ENCODE measurements around the gene TRAPPC14.

TRAPPC14 gene

DNA sequence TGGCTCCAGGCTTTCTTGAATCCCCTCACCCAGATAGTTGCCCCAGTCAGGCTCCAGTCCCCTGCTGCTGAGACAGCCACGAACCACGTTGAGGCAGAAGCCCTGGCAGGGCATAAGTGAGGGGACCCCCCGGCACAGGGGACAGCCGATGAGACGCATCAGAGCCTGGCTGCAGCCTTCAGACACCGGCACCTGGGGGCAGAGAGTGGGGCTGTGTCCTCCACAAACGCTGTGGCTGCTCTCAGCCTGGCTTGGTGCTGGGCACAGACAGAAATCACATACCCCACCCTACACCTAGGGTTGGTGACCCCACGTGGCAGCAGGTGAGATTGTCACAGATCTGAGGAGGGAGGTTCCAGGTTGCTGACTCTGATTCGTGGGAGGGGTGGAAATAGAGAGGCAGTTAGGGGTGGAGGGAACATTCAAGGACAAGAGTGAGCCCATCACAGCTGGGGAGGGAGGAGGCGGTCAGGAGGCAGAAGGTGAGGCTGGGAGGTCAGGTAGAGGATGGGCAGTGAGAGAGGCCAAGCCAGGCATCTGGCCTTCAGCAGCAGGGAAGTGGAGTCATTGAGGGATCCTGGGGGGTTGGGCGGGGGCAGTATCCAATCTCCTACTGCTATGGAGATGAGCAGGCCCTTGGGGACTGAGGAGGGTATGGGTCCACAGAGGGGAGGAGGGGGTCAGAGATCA lies 15.4 kb upstream of the TRAPPC14 start:
- DNase-seq (ENCODE audit: low spot score): no peak

- DNase-seq (ENCODE audit: low spot score): no peak
These were observed 13.3 kb upstream of the TRAPPC14 start for GRCh38 chr7:100171840-100172239.

DNA sequence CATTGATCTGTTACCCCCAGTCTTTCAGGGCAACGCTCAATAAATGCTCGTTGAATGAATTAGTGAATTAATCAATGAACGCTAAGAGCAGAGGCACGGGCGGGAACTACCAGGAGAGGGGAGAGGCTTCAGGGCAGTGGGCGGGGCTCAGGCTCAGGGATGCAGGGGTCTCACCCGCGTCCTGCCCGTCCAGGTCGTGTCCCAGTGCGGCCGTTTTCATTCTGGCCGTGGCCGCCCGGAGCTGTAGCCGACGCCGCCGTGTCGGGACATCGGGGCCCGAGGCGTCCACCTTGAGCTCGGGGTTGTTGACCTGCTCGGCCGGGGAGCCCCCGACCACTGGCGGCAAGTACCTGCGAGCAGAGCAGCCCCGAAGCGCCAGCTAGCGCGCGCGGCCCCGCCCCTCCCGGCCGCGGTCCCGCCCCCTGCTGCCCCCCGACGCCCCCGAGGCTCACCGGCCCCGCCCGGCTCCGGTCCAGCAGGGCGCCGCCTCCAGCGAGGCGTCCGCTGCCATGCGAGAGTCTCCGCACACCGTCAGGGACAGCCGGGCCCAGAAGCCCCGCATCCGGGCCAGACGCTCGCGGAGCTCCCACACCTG lies 12.7 kb upstream of the TRAPPC14 start:
- DNase-seq (ENCODE audit: low spot score): no peak

GRCh38 chr7:100170101-100170897 lies 11.8 kb upstream of the TRAPPC14 start:
- DNase-seq (ENCODE audit: low spot score): no peak

DNA sequence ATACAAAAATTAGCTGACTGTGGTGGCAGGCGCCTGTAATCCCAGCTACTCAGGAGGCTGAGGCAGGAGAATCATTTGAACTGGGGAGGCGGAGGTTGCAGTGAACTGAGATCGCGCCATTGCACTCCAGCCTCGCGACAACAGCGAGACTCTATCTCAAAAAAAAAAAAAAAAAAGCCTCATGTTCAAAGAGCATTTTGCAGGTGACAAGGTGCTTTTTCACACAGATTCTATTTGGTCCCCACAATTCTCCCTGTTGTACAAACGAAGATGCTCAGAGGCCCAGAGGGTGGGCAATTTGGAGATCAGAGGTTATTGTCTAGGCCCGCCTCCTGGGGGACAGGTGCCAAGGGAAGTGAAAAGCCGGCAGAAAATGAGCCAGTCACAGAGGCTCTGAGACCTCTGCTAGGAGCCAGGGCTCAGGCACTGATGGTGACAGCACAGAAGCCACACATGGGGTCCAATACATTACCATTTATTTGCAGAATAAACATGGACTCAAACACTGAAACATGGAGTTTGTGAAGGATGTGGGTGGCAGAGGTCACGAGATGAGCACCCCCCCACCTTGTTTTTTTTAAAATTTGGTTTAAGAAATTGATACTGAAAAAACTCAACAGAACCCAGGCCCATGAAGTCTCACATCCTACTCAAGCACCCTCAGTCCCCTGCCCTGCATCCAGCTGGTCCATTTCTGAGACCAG lies 10.8 kb upstream of the TRAPPC14 start:
- no peak for DNase-seq (ENCODE audit: low spot score)

- no peak for DNase-seq (ENCODE audit: low spot score)
These were observed 9.4 kb upstream of the TRAPPC14 start for GRCh38 chr7:100167912-100168323.

- no peak for DNase-seq (ENCODE audit: low spot score)
These were observed 8.7 kb upstream of the TRAPPC14 start for GRCh38 chr7:100166970-100167911.

GRCh38 chr7:100166317-100166940 lies 7.9 kb upstream of the TRAPPC14 start:
- DNase-seq (ENCODE audit: low spot score): no peak

DNA sequence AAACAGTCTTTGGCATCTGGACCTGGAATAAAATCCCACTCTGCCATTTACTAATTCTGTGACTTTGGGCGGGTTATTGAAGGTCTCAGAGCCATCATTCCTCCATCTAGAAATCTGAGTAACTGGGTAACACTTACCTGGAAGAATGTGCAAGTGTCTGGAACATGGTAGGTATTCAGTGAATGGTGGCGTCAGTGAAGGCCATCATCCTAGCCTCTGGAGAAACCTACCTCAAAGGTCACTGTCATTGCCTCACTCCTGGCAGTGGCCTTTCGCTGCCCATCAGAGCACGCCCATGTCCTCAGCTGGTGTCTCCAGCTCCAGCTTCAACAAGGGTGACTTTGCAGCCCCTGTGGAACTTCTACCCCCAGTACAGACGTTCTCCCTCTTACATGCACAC lies 5.3 kb upstream of the TRAPPC14 start:
- DNase-seq (ENCODE audit: low spot score): no peak

GRCh38 chr7:100163006-100163531 lies 4.5 kb upstream of the TRAPPC14 start:
- DNase-seq (ENCODE audit: low spot score): peak; percentile 39

- no peak for DNase-seq (ENCODE audit: low spot score)
These were observed 1.5 kb upstream of the TRAPPC14 start for GRCh38 chr7:100160067-100160466.

DNA sequence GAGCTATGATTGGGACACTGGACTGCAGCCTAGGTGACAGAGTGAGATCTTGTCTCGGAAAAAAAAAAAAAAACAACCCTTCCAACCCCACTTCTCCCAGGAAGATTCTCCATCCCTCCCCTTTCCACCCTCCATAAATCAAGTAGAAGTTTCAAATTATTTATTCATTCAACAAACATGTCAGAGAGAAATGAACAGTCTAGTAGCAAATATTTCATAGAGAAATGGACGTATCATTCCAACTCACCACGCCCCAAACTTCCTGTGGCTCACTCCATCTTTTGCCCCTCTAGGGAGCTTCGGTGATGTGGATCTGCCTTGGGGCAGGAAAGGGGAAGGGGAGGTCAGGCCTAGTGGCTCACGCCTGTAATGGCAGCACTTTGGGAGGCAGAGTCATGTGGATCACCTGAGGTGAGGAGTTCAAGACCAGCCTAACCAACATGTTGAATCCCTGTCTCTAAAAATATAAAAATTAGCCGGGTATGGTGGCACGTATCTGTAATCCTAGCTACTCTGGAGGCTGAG lies 638 bp upstream of the TRAPPC14 start:
- DNase-seq (ENCODE audit: low spot score): no peak

DNA sequence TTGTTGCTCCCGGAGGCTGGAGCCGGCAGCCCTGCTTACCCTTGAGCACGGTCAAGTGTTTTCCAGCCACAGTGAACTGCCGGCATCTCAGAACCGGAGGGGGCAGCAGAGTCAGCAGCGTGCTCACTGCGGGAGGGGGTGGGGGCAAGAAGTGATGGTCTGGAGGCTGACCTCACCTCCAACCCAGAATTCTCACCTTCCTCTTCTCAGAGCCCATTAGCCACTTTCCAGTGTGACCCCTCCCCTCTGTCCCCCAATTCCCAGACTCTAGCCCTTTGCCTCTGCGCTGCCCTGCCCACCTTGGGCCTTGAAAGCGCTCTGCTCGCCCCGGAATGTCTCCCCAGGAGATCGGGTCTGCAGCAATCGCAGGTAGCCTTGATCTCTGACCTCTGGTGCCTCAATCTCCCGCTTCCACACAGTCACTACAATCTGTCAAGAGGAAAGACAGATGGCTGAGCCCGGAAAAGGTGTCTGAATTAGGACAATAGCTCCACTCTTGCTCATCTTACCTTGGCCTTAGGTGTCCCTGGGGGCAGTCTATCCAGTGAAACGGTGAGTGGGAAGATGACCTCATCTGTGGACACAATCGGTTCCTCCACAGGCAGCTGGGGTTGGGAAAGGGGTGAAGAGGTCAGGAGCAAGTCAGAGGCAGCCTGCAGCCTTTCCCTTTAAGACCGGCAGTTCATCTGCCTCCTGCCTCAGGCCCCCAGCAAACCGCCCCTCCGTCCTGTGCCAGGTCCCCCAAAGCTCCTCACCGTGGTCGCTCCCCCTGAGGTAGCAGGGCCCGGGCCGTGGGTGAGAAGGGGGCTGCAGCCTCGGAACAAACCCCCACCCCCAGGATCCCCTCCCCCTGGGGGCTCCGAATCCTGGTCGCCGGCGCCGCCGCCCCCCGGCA lies 942 bp downstream of the TRAPPC14 start:
- peak; percentile 94 for DNase-seq (ENCODE audit: low spot score)

DNA sequence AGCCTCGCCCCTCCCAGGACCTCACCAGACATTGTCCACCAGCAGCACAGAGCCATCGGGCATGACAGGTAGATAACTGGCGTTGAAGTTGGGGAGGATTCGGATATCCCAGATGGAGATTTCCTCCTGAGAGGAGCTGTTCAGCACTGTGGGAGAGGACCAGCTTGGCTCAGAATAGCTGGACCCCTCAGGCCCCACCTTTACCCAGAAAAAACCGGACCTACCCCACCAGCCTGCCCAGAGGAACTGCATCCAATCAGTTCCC lies 1.5 kb downstream of the TRAPPC14 start:
- DNase-seq (ENCODE audit: low spot score): no peak

DNA sequence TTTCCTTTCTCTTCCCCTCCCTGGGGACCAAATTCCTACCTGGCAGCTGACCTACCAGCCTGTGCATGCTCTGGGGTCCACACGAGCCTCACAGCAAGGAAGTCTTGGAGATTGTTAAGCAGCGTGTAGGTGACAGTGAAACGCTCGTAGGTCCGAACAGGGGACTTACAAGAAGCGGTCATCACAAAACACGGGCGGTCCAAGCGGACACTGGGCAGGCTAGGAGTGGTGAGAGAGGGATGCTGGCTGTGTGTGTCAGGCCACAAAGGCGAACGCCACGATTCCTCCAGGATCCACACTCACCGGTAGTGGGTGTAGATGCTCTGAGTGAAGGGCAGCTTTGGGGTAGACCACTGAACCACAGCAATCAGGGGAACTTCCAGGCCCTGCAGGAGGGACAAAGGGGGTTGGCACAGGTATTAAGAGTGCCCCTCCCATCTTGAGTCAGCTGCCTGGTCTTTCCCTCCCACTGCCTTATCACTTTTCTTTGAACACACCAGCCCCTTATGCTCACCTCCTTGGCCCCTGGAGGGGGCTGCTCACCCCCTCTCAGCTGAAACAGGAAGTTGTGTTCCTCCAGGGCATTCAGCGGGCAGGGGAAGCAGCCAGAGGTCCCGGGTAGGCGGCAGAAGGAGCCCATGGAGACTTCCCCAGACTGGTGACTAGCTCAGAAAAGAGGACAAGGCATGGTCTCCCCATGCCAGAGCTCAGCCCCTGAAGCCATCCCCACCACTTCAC lies 2.0 kb downstream of the TRAPPC14 start:
- DNase-seq (ENCODE audit: low spot score): no peak

DNA sequence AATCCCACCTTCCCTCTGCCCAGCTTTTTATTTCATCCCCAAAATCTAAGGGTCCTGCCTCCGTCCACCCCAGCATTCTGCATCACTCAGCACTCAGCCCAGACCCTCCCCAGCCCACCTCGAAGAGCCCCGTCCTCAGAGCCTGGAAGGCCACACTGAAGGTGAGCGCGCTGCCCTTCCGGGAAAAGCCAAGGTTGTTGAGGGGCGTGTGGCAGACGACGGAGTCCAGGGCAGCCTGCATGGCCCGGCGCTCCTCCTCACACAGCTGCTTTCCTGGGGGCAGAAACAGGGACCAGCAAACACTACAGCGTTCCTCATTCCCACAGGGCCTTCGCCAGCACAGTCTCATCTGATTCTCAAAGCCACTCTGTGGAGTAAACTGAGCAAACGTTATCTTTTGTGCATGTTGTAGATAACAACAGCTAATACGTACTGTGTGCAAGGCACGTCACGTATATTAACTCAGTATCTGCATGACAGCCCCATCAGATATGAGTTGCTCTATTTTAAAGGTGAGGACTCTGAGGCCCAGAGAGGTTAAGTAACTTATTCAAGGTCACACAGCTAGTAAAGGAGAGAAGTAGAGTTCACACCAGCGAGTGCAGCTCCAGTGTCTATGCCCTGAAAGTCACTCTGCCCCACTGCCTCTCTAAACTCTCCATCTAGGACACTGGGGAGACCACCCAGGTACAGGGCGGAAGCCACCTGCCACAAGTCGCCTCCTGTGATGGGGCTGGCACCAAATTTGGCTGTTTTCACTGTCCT lies 2.8 kb downstream of the TRAPPC14 start:
- no peak for DNase-seq (ENCODE audit: low spot score)

- no peak for DNase-seq (ENCODE audit: low spot score)
These were observed 3.7 kb downstream of the TRAPPC14 start for GRCh38 chr7:100154651-100155491.

Measured in kidney tubule cell (primary cell).